Ishikawa (cell line): Measurements from ENCODE around the gene ACTRT2.

ENCODE experiments used
- CEBPB ChIP-seq: IDR thresholded peaks from 2 replicates; pipeline ENCODE4 v1.6.1; 2012
- CREB1 ChIP-seq: IDR thresholded peaks from 2 replicates; pipeline ENCODE4 v1.6.1; 2012; ENCODE audit warnings: low read depth
- EP300 ChIP-seq: IDR thresholded peaks from 2 replicates; pipeline ENCODE4 v1.6.1; 2012; ENCODE audit warnings: borderline replicate concordance
- RAD21 ChIP-seq: IDR thresholded peaks from 2 replicates; pipeline ENCODE4 v1.6.1; 2012; ENCODE audit warnings: low read depth
- TEAD4 ChIP-seq: IDR thresholded peaks from 2 replicates; pipeline ENCODE4 v1.6.1; 2012
- YY1 ChIP-seq: IDR thresholded peaks from 2 replicates; pipeline ENCODE4 v1.6.1; 2012; ENCODE audit warnings: low read depth
- TF ChIP-seq, protein P1 (sequence below): IDR thresholded peaks from 2 replicates; pipeline ENCODE4 v1.6.1; 2012
- TF ChIP-seq, protein P2 (sequence below): IDR thresholded peaks from 2 replicates; pipeline ENCODE4 v1.6.1; 2012
- TF ChIP-seq, protein P3 (sequence below): IDR thresholded peaks from 2 replicates; pipeline ENCODE4 v1.6.1; 2012; ENCODE audit warnings: low read depth, mild to moderate bottlenecking

DNA sequence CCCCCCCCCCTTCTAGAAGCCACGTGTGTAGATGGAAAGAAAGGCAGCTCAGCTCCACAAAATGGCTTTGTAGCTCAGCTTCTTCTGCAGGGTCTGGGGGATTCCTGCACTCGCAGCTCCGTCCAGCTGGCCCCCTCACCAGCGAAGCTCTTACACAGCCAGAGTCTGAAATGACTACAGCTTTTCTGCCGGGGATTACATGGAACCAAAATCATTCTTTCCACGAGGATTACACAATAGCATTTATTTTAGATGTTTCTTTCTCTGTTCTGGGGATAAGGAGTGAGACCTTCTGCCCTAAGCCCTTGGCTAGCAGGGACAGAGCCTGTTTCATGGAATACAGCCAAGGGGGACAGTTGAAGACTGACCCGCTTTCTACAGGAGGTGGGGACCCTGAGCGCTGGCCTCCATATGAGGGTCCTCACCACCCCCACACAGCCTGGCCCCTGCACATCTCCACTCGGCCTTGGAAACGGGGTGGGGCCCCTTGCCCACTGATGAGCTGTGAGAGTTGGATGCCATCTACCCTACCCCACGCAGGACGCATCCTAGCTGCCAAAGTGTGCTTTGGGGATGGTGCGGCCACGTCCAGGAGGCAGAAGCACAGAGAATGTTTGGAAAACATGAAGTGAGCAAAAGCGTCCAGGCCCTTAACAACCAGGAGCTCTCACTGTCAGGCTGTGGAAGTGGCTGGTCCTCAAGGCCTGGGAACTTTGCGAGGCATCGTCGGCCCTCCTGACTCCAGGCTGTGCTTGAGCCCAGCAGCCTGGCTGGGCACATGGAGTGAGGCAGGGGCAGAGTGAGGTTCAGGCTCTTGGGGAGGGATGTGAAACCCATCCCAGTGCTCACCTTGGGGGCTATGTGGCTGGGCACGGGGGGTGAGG, 14.5 kb downstream of the ACTRT2 start:
- no peak for TF ChIP-seq EP300
- no peak for TF ChIP-seq CEBPB
- no peak for TF ChIP-seq CREB1
- TF ChIP-seq YY1, result no peak
- TF ChIP-seq, protein P1, sequence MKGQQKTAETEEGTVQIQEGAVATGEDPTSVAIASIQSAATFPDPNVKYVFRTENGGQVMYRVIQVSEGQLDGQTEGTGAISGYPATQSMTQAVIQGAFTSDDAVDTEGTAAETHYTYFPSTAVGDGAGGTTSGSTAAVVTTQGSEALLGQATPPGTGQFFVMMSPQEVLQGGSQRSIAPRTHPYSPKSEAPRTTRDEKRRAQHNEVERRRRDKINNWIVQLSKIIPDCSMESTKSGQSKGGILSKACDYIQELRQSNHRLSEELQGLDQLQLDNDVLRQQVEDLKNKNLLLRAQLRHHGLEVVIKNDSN, result no peak
- TF ChIP-seq, protein P2, sequence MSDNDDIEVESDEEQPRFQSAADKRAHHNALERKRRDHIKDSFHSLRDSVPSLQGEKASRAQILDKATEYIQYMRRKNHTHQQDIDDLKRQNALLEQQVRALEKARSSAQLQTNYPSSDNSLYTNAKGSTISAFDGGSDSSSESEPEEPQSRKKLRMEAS, result no peak
- TF ChIP-seq TEAD4, result no peak
- TF ChIP-seq, protein P3, sequence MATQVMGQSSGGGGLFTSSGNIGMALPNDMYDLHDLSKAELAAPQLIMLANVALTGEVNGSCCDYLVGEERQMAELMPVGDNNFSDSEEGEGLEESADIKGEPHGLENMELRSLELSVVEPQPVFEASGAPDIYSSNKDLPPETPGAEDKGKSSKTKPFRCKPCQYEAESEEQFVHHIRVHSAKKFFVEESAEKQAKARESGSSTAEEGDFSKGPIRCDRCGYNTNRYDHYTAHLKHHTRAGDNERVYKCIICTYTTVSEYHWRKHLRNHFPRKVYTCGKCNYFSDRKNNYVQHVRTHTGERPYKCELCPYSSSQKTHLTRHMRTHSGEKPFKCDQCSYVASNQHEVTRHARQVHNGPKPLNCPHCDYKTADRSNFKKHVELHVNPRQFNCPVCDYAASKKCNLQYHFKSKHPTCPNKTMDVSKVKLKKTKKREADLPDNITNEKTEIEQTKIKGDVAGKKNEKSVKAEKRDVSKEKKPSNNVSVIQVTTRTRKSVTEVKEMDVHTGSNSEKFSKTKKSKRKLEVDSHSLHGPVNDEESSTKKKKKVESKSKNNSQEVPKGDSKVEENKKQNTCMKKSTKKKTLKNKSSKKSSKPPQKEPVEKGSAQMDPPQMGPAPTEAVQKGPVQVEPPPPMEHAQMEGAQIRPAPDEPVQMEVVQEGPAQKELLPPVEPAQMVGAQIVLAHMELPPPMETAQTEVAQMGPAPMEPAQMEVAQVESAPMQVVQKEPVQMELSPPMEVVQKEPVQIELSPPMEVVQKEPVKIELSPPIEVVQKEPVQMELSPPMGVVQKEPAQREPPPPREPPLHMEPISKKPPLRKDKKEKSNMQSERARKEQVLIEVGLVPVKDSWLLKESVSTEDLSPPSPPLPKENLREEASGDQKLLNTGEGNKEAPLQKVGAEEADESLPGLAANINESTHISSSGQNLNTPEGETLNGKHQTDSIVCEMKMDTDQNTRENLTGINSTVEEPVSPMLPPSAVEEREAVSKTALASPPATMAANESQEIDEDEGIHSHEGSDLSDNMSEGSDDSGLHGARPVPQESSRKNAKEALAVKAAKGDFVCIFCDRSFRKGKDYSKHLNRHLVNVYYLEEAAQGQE, result no peak
- no peak for TF ChIP-seq RAD21
